ENCODE results near the gene ASCC3. TPM values are rescaled to one million over a fixed set of nuclear protein-coding genes. Genes with fewer than 3 reads are reported as not detected.

ASCC3 gene
- total RNA-seq, 2 donors from 2014 or later, result 43.7 to 46.4 TPM

GRCh38 chr6:100549406-100550167 lies 331.5 kb downstream of the ASCC3 start:
- no peaks in the 10 kb centered on the region for H3K9me3 ChIP-seq (ENCODE audit: control insufficient read depth, low read length, poor library complexity, severe bottlenecking)
- H3K4me1 Mint-ChIP-seq, result peaks cover 3% of the 10 kb centered on the region
- ATAC-seq (no peak), DNase-seq (no peak)
- peaks cover 11% of the 10 kb centered on the region for H3K36me3 Mint-ChIP-seq (ENCODE audit: low read depth)
- H3K27ac Mint-ChIP-seq, result no peak overlapping the region
- H3K4me3 Mint-ChIP-seq, result no peak overlapping the region
- no peaks in the 10 kb centered on the region for H3K27me3 Mint-ChIP-seq

- no peaks in the 10 kb centered on the region for H3K9me3 ChIP-seq (ENCODE audit: control insufficient read depth, low read length, poor library complexity, severe bottlenecking)
- H3K4me1 Mint-ChIP-seq, result peaks cover 2% of the 10 kb centered on the region
- DNase-seq (no peak), ATAC-seq (no peak)
- H3K27ac Mint-ChIP-seq, result no peak overlapping the region
- no peaks in the 10 kb centered on the region for H3K27me3 Mint-ChIP-seq
- H3K4me3 Mint-ChIP-seq, result no peak overlapping the region
- H3K36me3 Mint-ChIP-seq (ENCODE audit: low read depth), result peaks cover 25% of the 10 kb centered on the region
Measured at GRCh38 chr6:100538086-100538485, 343.0 kb downstream of the ASCC3 start.

GRCh38 chr6:100518588-100518987 lies 362.5 kb downstream of the ASCC3 start:
- H3K4me3 Mint-ChIP-seq, result no peak overlapping the region
- DNase-seq, result no peak
- H3K36me3 Mint-ChIP-seq (ENCODE audit: low read depth), result peaks cover 5% of the 10 kb centered on the region

GRCh38 chr6:100517633-100518032 lies 363.5 kb downstream of the ASCC3 start:
- no peaks in the 10 kb centered on the region for H3K9me3 ChIP-seq (ENCODE audit: control insufficient read depth, low read length, poor library complexity, severe bottlenecking)
- no peaks in the 10 kb centered on the region for H3K27me3 Mint-ChIP-seq
- no peak overlapping the region for H3K4me3 Mint-ChIP-seq
- DNase-seq, result no peak
- H3K36me3 Mint-ChIP-seq (ENCODE audit: low read depth), result peaks cover 8% of the 10 kb centered on the region
- H3K27ac Mint-ChIP-seq, result no peak overlapping the region
- no peak for ATAC-seq
- H3K4me1 Mint-ChIP-seq, result peaks cover 3% of the 10 kb centered on the region

More at GRCh38 chr6:100518588-100518987, 362.5 kb downstream of the ASCC3 start:
- H3K4me1 Mint-ChIP-seq, result peaks cover 3% of the 10 kb centered on the region
- H3K27me3 Mint-ChIP-seq, result no peaks in the 10 kb centered on the region
- H3K27ac Mint-ChIP-seq, result no peak overlapping the region
- no peak for ATAC-seq
- H3K9me3 ChIP-seq (ENCODE audit: control insufficient read depth, low read length, poor library complexity, severe bottlenecking), result no peaks in the 10 kb centered on the region

GRCh38 chr6:100517106-100517505 lies 364.0 kb downstream of the ASCC3 start:
- Mint-ChIP-seq H3K27me3 (no peaks in the 10 kb centered on the region), H3K27ac (no peak overlapping the region), H3K4me1 (no peaks in the 10 kb centered on the region), H3K4me3 (no peak overlapping the region), H3K36me3 (ENCODE audit: low read depth) (peaks cover 6% of the 10 kb centered on the region)
- no peaks in the 10 kb centered on the region for H3K9me3 ChIP-seq (ENCODE audit: control insufficient read depth, low read length, poor library complexity, severe bottlenecking)
- ATAC-seq (no peak), DNase-seq (no peak)

GRCh38 chr6:100514660-100515059 lies 366.5 kb downstream of the ASCC3 start:
- H3K4me3 Mint-ChIP-seq, result no peak overlapping the region
- ATAC-seq (no peak), DNase-seq (no peak)
- H3K36me3 Mint-ChIP-seq (ENCODE audit: low read depth), result peaks cover 9% of the 10 kb centered on the region
- H3K27ac Mint-ChIP-seq, result no peak overlapping the region
- H3K27me3 Mint-ChIP-seq, result no peaks in the 10 kb centered on the region
- H3K9me3 ChIP-seq (ENCODE audit: control insufficient read depth, low read length, poor library complexity, severe bottlenecking), result no peaks in the 10 kb centered on the region
- H3K4me1 Mint-ChIP-seq, result peaks cover 2% of the 10 kb centered on the region

- peaks cover 9% of the 10 kb centered on the region for H3K36me3 Mint-ChIP-seq (ENCODE audit: low read depth)
Measured at GRCh38 chr6:100512203-100512862, 368.8 kb downstream of the ASCC3 start.

GRCh38 chr6:100509101-100509500 lies 372.0 kb downstream of the ASCC3 start:
- ATAC-seq (no peak), DNase-seq (no peak)
- peaks cover 2% of the 10 kb centered on the region for H3K4me1 Mint-ChIP-seq
- H3K9me3 ChIP-seq (ENCODE audit: control insufficient read depth, low read length, poor library complexity, severe bottlenecking), result no peaks in the 10 kb centered on the region
- peaks cover 6% of the 10 kb centered on the region for H3K36me3 Mint-ChIP-seq (ENCODE audit: low read depth)
- H3K4me3 Mint-ChIP-seq, result no peak overlapping the region
- H3K27me3 Mint-ChIP-seq, result no peaks in the 10 kb centered on the region
- no peak overlapping the region for H3K27ac Mint-ChIP-seq

More at GRCh38 chr6:100512203-100512862, 368.8 kb downstream of the ASCC3 start:
- H3K9me3 ChIP-seq (ENCODE audit: control insufficient read depth, low read length, poor library complexity, severe bottlenecking), result no peaks in the 10 kb centered on the region
- Mint-ChIP-seq H3K27ac (no peak overlapping the region), H3K27me3 (no peaks in the 10 kb centered on the region), H3K4me3 (no peak overlapping the region), H3K4me1 (peaks cover 2% of the 10 kb centered on the region)
- DNase-seq, result no peak
- no peak for ATAC-seq

GRCh38 chr6:100506651-100507050 lies 374.5 kb downstream of the ASCC3 start:
- Mint-ChIP-seq H3K27ac (no peak overlapping the region), H3K27me3 (no peaks in the 10 kb centered on the region), H3K4me3 (no peak overlapping the region), H3K36me3 (ENCODE audit: low read depth) (peaks cover 4% of the 10 kb centered on the region), H3K4me1 (peaks cover 2% of the 10 kb centered on the region)
- ATAC-seq (no peak), DNase-seq (no peak)
- no peaks in the 10 kb centered on the region for H3K9me3 ChIP-seq (ENCODE audit: control insufficient read depth, low read length, poor library complexity, severe bottlenecking)

GRCh38 chr6:100504786-100505737 lies 376.1 kb downstream of the ASCC3 start:
- no peaks in the 10 kb centered on the region for H3K4me1 Mint-ChIP-seq
- H3K36me3 Mint-ChIP-seq (ENCODE audit: low read depth), result no peaks in the 10 kb centered on the region
- H3K9me3 ChIP-seq (ENCODE audit: control insufficient read depth, low read length, poor library complexity, severe bottlenecking), result no peaks in the 10 kb centered on the region
- no peak overlapping the region for H3K27ac Mint-ChIP-seq
- DNase-seq (no peak), ATAC-seq (no peak)
- H3K4me3 Mint-ChIP-seq, result no peak overlapping the region
- no peaks in the 10 kb centered on the region for H3K27me3 Mint-ChIP-seq

- H3K27me3 Mint-ChIP-seq, result no peaks in the 10 kb centered on the region
- DNase-seq (no peak), ATAC-seq (no peak)
- H3K4me3 Mint-ChIP-seq, result no peak overlapping the region
- no peaks in the 10 kb centered on the region for H3K4me1 Mint-ChIP-seq
- H3K27ac Mint-ChIP-seq, result no peak overlapping the region
- H3K9me3 ChIP-seq (ENCODE audit: control insufficient read depth, low read length, poor library complexity, severe bottlenecking), result no peaks in the 10 kb centered on the region
- H3K36me3 Mint-ChIP-seq (ENCODE audit: low read depth), result no peaks in the 10 kb centered on the region
Measured at GRCh38 chr6:100503043-100503705, 378.0 kb downstream of the ASCC3 start.

- ATAC-seq (no peak), DNase-seq (no peak)
- H3K36me3 Mint-ChIP-seq (ENCODE audit: low read depth), result peaks cover 3% of the 10 kb centered on the region
- peaks cover 41% of the 10 kb centered on the region for H3K27me3 Mint-ChIP-seq
- H3K27ac Mint-ChIP-seq, result no peak overlapping the region
- H3K9me3 ChIP-seq (ENCODE audit: control insufficient read depth, low read length, poor library complexity, severe bottlenecking), result no peaks in the 10 kb centered on the region
- H3K4me1 Mint-ChIP-seq, result no peaks in the 10 kb centered on the region
- H3K4me3 Mint-ChIP-seq, result no peak overlapping the region
Measured at GRCh38 chr6:100493206-100493888, 387.8 kb downstream of the ASCC3 start.

Data from T-helper 17 cell (primary cell).